MCF 10A (cell line): ENCODE results near the gene BMP6. TPM values are rescaled to one million over a fixed set of nuclear protein-coding genes. Genes with fewer than 3 reads are reported as not detected.

Experiments used
- BruUV-seq: library from RNA; stranded (reverse); fragments of 400-500 nt; replicated peaks from 2 replicates; lab custom pipeline; 2021; lab: Mats Ljungman, UMichigan
- CTCF ChIA-PET: fragments of 300-600 bp; sonication (Branson Sonifier 250); formaldehyde crosslinking; extraction: SDS; loops from one replicate; lab custom pipeline; 2021; ENCODE audit warnings: antibody characterized with exemption, inconsistent platforms; lab: Yijun Ruan, JAX
- POLR2A ChIA-PET: fragments of 300-600, 350-650 bp; sonication (Branson Sonifier 250); formaldehyde crosslinking; extraction: SDS; loops from one replicate; lab custom pipeline; 2020; ENCODE audit warnings: antibody characterized with exemption, inconsistent platforms; lab: Yijun Ruan, JAX
- DNase-seq: peaks from one replicate; pipeline ENCODE4 v3.0.0-alpha.2; 2018; ENCODE audit not compliant: unreplicated experiment
- H3K27ac Mint-ChIP-seq: one replicate; pipeline ENCODE4 v1.8.0; 2022; ENCODE audit warnings: mild to moderate bottlenecking, low read depth, mixed read lengths; ENCODE audit not compliant: unreplicated experiment
- H3K27me3 Mint-ChIP-seq: one replicate; pipeline ENCODE4 v1.8.0; 2022; ENCODE audit warnings: mixed read lengths; ENCODE audit not compliant: insufficient read depth, unreplicated experiment
- H3K36me3 Mint-ChIP-seq: one replicate; pipeline ENCODE4 v1.8.0; 2022; ENCODE audit warnings: mild to moderate bottlenecking, moderate library complexity, mixed read lengths; ENCODE audit not compliant: insufficient read depth, unreplicated experiment
- H3K4me1 Mint-ChIP-seq: one replicate; pipeline ENCODE4 v1.8.0; 2022; ENCODE audit warnings: mixed read lengths; ENCODE audit not compliant: insufficient read depth, unreplicated experiment
- H3K4me3 Mint-ChIP-seq: one replicate; pipeline ENCODE4 v1.8.0; 2022; ENCODE audit warnings: mild to moderate bottlenecking, moderate library complexity, mixed read lengths; ENCODE audit not compliant: unreplicated experiment
- H3K9me3 Mint-ChIP-seq: one replicate; pipeline ENCODE4 v1.8.0; 2022; ENCODE audit warnings: mixed read lengths; ENCODE audit not compliant: unreplicated experiment
- CTCF ChIP-seq: fragments of 200-600 bp; IDR thresholded peaks from one replicate; pipeline ENCODE4 v1.8.0; 2022; ENCODE audit warnings: antibody characterized with exemption, mild to moderate bottlenecking; ENCODE audit not compliant: unreplicated experiment
- intact Hi-C: fragments of 100-400 bp; cut with micrococcal nuclease; formaldehyde crosslinking; loops from 2 replicates; pipeline ENCODE4 v1.14.1; 2022
- total RNA-seq: library from RNA; stranded (reverse); gene quantifications from 2 replicates; pipeline ENCODE4 v1.2.3, GENCODE V29; 2022

The BMP6 gene
- total RNA-seq, 1 experiment from 2014 or later: 0.12 TPM

GRCh38 chr6:7900621-7901020 is 174.7 kb downstream of the BMP6 start:
- Mint-ChIP-seq H3K9me3 (no peaks in the 10 kb centered on the region), H3K4me1 (peaks cover 6% of the 10 kb centered on the region), H3K36me3 (peaks cover 94% of the 10 kb centered on the region), H3K27ac (peak overlapping the region; percentile 27), H3K27me3 (no peaks in the 10 kb centered on the region), H3K4me3 (no peak overlapping the region)
- no peak for DNase-seq
- intact Hi-C loops: no loop called here
- TF ChIP-seq CTCF: no peak
- no TSS peak for BruUV-seq
- ChIA-PET CTCF (interaction anchor here (1.0 kb wide), 1 partner anchor 159 kb away, joined by 3 read pairs; no protein-coding TSS in a partner anchor), POLR2A (no interaction called here)

- Mint-ChIP-seq H3K36me3 (peaks cover 90% of the 10 kb centered on the region), H3K27me3 (no peaks in the 10 kb centered on the region), H3K4me1 (peaks cover 6% of the 10 kb centered on the region), H3K9me3 (no peaks in the 10 kb centered on the region), H3K4me3 (no peak overlapping the region), H3K27ac (peak overlapping the region; percentile 27)
- ChIA-PET CTCF (no interaction called here), POLR2A (no interaction called here)
- intact Hi-C loops: no loop called here
- no peak for TF ChIP-seq CTCF
- no peak for DNase-seq
- BruUV-seq: no TSS peak
Observed at GRCh38 chr6:7901056-7901455, 175.2 kb downstream of the BMP6 start.

GRCh38 chr6:7901780-7902179 is 175.9 kb downstream of the BMP6 start:
- CTCF ChIA-PET: no interaction called here
- no peak for TF ChIP-seq CTCF
- H3K27me3 Mint-ChIP-seq: no peaks in the 10 kb centered on the region
- peaks cover 6% of the 10 kb centered on the region for H3K4me1 Mint-ChIP-seq
- POLR2A ChIA-PET: no interaction called here
- intact Hi-C loops: no loop called here
- no peak for DNase-seq
- BruUV-seq: no TSS peak
- no peak overlapping the region for H3K27ac Mint-ChIP-seq
- H3K36me3 Mint-ChIP-seq: peaks cover 87% of the 10 kb centered on the region
- no peaks in the 10 kb centered on the region for H3K9me3 Mint-ChIP-seq
- H3K4me3 Mint-ChIP-seq: no peak overlapping the region

GRCh38 chr6:7902221-7902620 is 176.3 kb downstream of the BMP6 start:
- no peak for DNase-seq
- no TSS peak for BruUV-seq
- ChIA-PET CTCF (interaction anchor here (0.6 kb wide), 2 partner anchors 24 to 317 kb away, joined by 3 read pairs; no protein-coding TSS in a partner anchor), POLR2A (no interaction called here)
- Mint-ChIP-seq H3K4me1 (peaks cover 6% of the 10 kb centered on the region), H3K36me3 (peaks cover 83% of the 10 kb centered on the region), H3K27me3 (no peaks in the 10 kb centered on the region), H3K4me3 (no peak overlapping the region), H3K9me3 (no peaks in the 10 kb centered on the region), H3K27ac (no peak overlapping the region)
- TF ChIP-seq CTCF: no peak
- intact Hi-C loops: no loop called here
